Panc1 (cell line): ENCODE data around the gene SLC4A2. TPM values are rescaled to one million over a fixed set of nuclear protein-coding genes. Genes with fewer than 3 reads are reported as not detected.

Experiments
- ATAC-seq: fragments of 200-7000 bp; cut with Tn5 transposase; 2 replicates; pipeline ENCODE4 v1.9.1; 2020; ENCODE audit warnings: mild to moderate bottlenecking, moderate library complexity
- BruUV-seq: library from RNA; stranded (reverse); fragments of 400-500 nt; replicated peaks from 2 replicates; lab custom pipeline; 2021; lab: Mats Ljungman, UMichigan
- CTCF ChIA-PET: fragments of 300-600 bp; sonication (Branson Sonifier 250); formaldehyde crosslinking; loops from one replicate; lab custom pipeline; 2022; ENCODE audit warnings: antibody characterized with exemption; lab: Charles Lee
- POLR2A ChIA-PET: fragments of 300-600 bp; sonication (Branson Sonifier 250); formaldehyde crosslinking; loops from one replicate; lab custom pipeline; 2022; ENCODE audit warnings: antibody characterized with exemption; lab: Charles Lee
- DNase-seq: peaks from one replicate; pipeline ENCODE4 v3.0.0-alpha.2; 2010; ENCODE audit warnings: low read depth, low spot score
- H3K27ac ChIP-seq: 2 replicates; pipeline ENCODE4 v1.5.1; 2011; ENCODE audit warnings: mild to moderate bottlenecking, low read length, inconsistent platforms
- H3K27me3 ChIP-seq: fragments of 200-500 bp; sonication (Bioruptor generic); 2 replicates; pipeline ENCODE4 v1.6.0; 2014; ENCODE audit warnings: low read length, inconsistent platforms; ENCODE audit not compliant: control insufficient read depth, insufficient read depth
- H3K36me3 ChIP-seq: fragments of 200-500 bp; sonication (Bioruptor generic); 2 replicates; pipeline ENCODE4 v1.5.1; 2014; ENCODE audit warnings: inconsistent platforms, mild to moderate bottlenecking, low read length, moderate library complexity; ENCODE audit not compliant: control insufficient read depth, insufficient read depth
- H3K4me1 ChIP-seq: 2 replicates; pipeline ENCODE4 v1.5.1; 2011; ENCODE audit warnings: inconsistent platforms, mild to moderate bottlenecking, low read length, moderate library complexity; ENCODE audit not compliant: control insufficient read depth, insufficient read depth
- H3K4me3 ChIP-seq, 2 experiments: 2 replicates each; pipeline ENCODE4 v1.5.1; 2011 to 2012; ENCODE audit warnings: low read depth in 2 of 2, low read length in 2 of 2, mild to moderate bottlenecking in 2 of 2, inconsistent platforms in 1 of 2, moderate library complexity in 1 of 2
- H3K9me3 ChIP-seq: fragments of 200-500 bp; sonication (Bioruptor generic); 2 replicates; pipeline ENCODE4 v1.5.1; 2014; ENCODE audit warnings: low read depth, mild to moderate bottlenecking, inconsistent platforms, low read length, moderate library complexity; ENCODE audit not compliant: control insufficient read depth, insufficient read depth
- POLR2AphosphoS5 ChIP-seq: IDR thresholded peaks from 2 replicates; pipeline ENCODE4 v1.6.1; 2012; ENCODE audit warnings: mild to moderate bottlenecking, low read depth, low read length, moderate library complexity
- SIN3A ChIP-seq: IDR thresholded peaks from 2 replicates; pipeline ENCODE4 v1.6.1; 2012; ENCODE audit warnings: low read depth, mild to moderate bottlenecking, low read length, moderate library complexity, borderline replicate concordance; ENCODE audit not compliant: insufficient read depth
- TCF7L2 ChIP-seq: IDR thresholded peaks from 2 replicates; pipeline ENCODE4 v1.6.1; 2011; ENCODE audit warnings: mild to moderate bottlenecking, low read depth, low read length, inconsistent platforms
- in situ Hi-C: cut with HindIII; loops from 2 replicates; pipeline ENCODE4 v1.10.0; 2016; ENCODE audit warnings: low sequenced_read_pairs, low pct_unique_long_range_greater_than_20kb
- intact Hi-C: fragments of 100-400 bp; cut with micrococcal nuclease; formaldehyde crosslinking; loops from one replicate; pipeline ENCODE4 v1.10.0; 2022; ENCODE audit not compliant: unreplicated experiment
- total RNA-seq: library from RNA; stranded (reverse); gene quantifications from one replicate; pipeline ENCODE4 v1.2.1, GENCODE V29; 2021; ENCODE audit not compliant: unreplicated experiment
- TF ChIP-seq, protein P1 (sequence below), 2 experiments: IDR thresholded peaks; 2 replicates each; pipeline ENCODE4 v1.6.1; 2011 to 2012; ENCODE audit warnings: low read depth in 2 of 2, control low read depth in 1 of 2, low read length in 1 of 2, mild to moderate bottlenecking in 1 of 2, moderate library complexity in 1 of 2; ENCODE audit not compliant: insufficient read depth in 1 of 2
- TF ChIP-seq, protein P2 (sequence below): fragments of 450-650 bp; IDR thresholded peaks from 2 replicates; pipeline ENCODE4 v1.5.1; 2017; ENCODE audit warnings: mild to moderate bottlenecking

SLC4A2 gene
- total RNA-seq, 1 experiment from 2014 or later, result 580 TPM

DNA sequence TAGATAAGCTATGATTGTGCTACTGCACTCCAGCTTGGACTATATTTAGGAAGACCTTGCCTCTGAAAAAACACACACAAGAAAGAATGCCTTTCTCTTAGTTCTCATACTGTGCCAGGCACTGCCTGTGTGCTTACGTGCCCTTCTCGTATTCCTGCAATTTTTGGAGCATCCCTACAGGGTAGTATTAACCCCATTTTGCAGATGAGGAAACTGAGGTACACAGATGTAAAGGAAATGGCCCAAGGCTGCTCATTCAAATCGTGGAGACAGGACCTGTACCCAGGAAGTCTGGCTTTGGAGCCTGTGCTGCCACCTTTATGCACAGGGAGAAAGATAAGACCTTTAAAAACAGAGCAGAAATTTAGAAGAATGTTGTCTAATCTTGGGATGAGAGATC lies 43.6 kb downstream of the SLC4A2 start:
- no peaks in the 10 kb centered on the region for H3K36me3 ChIP-seq
- ATAC-seq (no peak), DNase-seq (no peak)
- TF ChIP-seq POLR2AphosphoS5 (no peak), SIN3A (no peak), TCF7L2 (no peak)
- TF ChIP-seq, protein P1, sequence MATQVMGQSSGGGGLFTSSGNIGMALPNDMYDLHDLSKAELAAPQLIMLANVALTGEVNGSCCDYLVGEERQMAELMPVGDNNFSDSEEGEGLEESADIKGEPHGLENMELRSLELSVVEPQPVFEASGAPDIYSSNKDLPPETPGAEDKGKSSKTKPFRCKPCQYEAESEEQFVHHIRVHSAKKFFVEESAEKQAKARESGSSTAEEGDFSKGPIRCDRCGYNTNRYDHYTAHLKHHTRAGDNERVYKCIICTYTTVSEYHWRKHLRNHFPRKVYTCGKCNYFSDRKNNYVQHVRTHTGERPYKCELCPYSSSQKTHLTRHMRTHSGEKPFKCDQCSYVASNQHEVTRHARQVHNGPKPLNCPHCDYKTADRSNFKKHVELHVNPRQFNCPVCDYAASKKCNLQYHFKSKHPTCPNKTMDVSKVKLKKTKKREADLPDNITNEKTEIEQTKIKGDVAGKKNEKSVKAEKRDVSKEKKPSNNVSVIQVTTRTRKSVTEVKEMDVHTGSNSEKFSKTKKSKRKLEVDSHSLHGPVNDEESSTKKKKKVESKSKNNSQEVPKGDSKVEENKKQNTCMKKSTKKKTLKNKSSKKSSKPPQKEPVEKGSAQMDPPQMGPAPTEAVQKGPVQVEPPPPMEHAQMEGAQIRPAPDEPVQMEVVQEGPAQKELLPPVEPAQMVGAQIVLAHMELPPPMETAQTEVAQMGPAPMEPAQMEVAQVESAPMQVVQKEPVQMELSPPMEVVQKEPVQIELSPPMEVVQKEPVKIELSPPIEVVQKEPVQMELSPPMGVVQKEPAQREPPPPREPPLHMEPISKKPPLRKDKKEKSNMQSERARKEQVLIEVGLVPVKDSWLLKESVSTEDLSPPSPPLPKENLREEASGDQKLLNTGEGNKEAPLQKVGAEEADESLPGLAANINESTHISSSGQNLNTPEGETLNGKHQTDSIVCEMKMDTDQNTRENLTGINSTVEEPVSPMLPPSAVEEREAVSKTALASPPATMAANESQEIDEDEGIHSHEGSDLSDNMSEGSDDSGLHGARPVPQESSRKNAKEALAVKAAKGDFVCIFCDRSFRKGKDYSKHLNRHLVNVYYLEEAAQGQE (IDR thresholded peaks at IDR 0.05; ENCODE audit: insufficient read depth in 1 of 2, low read depth in 2 of 2, low read length in 1 of 2), result no peak
- TF ChIP-seq, protein P2, sequence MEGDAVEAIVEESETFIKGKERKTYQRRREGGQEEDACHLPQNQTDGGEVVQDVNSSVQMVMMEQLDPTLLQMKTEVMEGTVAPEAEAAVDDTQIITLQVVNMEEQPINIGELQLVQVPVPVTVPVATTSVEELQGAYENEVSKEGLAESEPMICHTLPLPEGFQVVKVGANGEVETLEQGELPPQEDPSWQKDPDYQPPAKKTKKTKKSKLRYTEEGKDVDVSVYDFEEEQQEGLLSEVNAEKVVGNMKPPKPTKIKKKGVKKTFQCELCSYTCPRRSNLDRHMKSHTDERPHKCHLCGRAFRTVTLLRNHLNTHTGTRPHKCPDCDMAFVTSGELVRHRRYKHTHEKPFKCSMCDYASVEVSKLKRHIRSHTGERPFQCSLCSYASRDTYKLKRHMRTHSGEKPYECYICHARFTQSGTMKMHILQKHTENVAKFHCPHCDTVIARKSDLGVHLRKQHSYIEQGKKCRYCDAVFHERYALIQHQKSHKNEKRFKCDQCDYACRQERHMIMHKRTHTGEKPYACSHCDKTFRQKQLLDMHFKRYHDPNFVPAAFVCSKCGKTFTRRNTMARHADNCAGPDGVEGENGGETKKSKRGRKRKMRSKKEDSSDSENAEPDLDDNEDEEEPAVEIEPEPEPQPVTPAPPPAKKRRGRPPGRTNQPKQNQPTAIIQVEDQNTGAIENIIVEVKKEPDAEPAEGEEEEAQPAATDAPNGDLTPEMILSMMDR, result no peak
- in situ Hi-C loops (no loop called here), intact Hi-C loops (no loop called here)
- ChIA-PET POLR2A (no interaction called here), CTCF (no interaction called here)
- no peaks in the 10 kb centered on the region for H3K4me1 ChIP-seq
- H3K4me3 ChIP-seq, result no peak overlapping the region
- no peaks in the 10 kb centered on the region for H3K9me3 ChIP-seq
- no peak overlapping the region for H3K27ac ChIP-seq
- BruUV-seq, result no TSS peak
- no peaks in the 10 kb centered on the region for H3K27me3 ChIP-seq

DNA sequence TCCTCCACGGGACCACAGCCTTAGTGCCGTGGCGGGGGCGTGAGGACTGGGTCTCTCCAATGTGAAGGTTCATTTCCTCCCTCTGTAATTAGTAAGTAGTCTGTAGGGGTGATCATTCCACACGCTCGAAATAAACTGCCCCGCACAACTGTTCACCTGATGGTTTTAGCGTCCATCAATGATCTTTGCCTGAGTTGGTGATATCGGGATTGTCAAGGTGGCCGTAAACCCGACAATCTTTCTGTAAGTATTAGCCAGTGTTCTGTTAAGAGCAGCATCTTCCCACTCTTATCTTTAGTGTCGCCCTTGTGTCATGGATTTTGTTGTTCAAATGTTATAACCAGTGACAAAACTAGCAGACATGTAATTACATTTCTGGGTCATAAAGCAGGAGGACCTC lies 44.6 kb downstream of the SLC4A2 start:
- no peaks in the 10 kb centered on the region for H3K36me3 ChIP-seq
- no peak for DNase-seq
- H3K27me3 ChIP-seq, result no peaks in the 10 kb centered on the region
- TF ChIP-seq SIN3A (no peak), TCF7L2 (no peak)
- TF ChIP-seq, protein P2, result no peak
- TF ChIP-seq, protein P1 (IDR thresholded peaks at IDR 0.05; ENCODE audit: insufficient read depth in 1 of 2, low read depth in 2 of 2, low read length in 1 of 2), result no peak
- BruUV-seq, result no TSS peak
- POLR2A ChIA-PET, result no interaction called here
- no peak overlapping the region for H3K4me3 ChIP-seq
- no peaks in the 10 kb centered on the region for H3K9me3 ChIP-seq
- CTCF ChIA-PET, result no interaction called here
- H3K4me1 ChIP-seq, result no peaks in the 10 kb centered on the region
- no peak overlapping the region for H3K27ac ChIP-seq
- intact Hi-C loops (no loop called here), in situ Hi-C loops (no loop called here)
- no peak for ATAC-seq
